ENCODE measurements around the gene CTNNA1.

The CTNNA1 gene

DNA sequence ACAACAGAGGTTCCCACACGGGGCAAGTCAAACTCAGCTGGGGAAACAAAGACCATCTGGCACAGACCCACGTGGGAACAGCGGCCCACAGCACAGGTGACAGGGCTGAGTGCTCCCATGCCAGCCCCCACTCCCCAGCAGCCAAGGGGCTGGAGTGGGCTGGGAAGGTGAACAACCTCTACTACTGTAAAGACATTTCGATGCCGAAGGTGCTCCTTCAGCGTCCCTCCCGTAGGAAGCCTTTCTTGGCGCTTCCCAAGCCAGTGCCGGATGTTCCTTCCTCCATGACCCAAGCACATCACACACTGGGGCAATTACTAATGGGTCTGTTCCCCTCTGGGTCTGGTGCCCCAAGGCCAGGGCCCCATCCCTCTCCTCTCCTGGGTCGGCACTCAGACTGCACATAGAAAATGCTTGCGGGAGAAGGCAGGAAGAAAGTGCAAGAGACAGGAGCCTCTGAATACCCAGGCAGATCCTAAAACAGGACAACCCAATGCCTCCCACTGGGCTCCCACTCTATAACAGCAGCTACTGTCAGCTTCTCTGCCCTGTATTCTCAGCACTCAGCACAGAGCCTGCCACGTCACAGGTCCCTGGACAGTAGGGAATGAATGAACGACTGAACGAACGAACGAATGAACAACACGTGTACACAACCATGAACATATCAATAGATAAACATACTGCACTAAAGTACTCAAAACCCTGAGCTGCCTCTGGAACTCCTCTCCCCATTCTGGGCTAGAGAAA lies 198.9 kb downstream of the CTNNA1 start:
- no peak for DNase-seq

DNA sequence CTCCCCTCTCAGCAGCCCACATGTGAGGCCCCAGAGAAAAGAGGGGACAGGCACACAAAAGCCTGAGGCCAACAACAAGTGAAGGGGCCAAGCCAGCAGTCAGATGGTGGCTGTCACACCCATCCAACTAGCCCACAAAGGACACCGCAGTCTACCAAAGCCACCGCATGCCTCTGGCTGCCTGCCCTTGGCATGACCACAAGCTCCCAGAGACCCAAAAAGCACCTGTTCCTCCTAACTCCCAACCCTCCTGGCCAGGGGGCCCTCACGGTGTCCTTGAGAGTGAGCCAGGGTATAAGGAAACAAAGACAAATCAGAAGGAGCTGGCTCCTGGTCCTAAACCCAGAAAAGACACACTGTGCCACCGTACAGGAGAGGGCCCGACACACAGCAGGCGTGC lies 199.7 kb downstream of the CTNNA1 start:
- DNase-seq = no peak

- DNase-seq = peak; percentile 88 to 97
Measured at GRCh38 chr5:138953387-138954256, 200.4 kb downstream of the CTNNA1 start.

DNA sequence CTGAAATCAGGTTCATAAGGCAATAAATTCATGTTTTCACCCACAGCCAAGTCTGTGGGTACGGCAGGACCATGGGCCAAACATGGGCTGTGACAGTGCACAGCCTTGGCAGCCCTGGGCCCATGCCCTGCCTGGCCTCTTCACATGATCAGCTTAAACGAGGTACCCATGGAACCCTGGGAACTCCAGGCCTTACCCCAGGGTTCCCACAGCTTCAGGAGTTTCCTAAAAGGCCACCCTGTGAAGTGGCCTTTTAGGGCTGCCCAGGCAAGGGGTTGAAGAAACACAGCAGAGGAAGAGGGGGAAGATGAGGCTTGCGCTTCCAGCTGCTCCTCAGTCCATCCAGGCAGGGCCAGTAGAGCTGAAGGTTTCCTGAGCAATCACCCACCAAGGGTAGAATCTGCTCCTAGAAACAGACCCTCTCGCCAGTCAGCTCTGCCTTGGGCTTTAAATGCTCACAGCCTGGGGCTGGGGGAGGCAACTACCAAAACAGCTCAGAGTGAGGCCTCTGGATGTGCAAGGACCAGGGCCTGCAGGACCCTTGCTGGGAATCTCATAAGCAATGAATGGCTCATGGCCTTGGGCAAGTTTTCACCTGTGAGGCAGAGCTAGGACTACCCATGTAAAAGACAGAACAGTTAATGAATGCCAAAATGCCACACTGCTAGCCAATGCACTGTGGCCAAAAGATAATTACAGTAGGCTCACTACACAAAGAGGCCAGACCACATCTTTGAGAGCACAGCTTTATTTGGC lies 201.2 kb downstream of the CTNNA1 start:
- DNase-seq = no peak

GRCh38 chr5:138955013-138955660 lies 201.9 kb downstream of the CTNNA1 start:
- peak; percentile 92 to 96 for DNase-seq

DNA sequence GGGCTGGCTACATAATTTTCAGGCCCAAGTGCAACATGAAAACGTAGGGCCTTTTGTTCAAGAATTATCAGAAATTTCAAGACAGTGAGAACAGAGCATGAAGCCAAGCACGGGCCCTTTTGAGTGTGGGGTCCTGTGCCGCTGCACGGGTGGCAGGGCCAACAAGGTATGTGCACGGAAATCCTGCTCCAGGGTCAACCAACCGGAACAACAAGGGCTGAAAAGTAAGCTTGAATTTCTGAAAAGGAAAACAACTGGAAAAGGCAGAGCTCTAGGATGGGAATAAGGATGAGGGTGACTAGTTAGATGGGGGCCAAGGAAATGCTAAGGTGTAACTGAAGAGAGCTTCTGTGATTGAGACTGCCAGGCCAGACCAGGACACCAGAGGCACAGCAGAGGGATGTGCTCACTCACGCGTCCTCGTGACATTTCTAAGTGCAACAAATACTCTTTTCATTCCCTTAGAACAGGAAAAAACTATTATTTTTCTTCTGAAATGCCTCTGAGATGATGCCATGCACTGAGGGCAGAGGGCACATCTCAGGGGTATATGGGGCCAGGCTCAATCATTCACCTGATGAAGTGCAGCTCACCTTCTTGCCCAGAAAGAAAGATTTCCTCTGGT lies 202.6 kb downstream of the CTNNA1 start:
- DNase-seq = peak in 1 of 2 experiments; percentile 19

- DNase-seq = no peak
Measured at GRCh38 chr5:138956801-138957200, 203.6 kb downstream of the CTNNA1 start.

DNA sequence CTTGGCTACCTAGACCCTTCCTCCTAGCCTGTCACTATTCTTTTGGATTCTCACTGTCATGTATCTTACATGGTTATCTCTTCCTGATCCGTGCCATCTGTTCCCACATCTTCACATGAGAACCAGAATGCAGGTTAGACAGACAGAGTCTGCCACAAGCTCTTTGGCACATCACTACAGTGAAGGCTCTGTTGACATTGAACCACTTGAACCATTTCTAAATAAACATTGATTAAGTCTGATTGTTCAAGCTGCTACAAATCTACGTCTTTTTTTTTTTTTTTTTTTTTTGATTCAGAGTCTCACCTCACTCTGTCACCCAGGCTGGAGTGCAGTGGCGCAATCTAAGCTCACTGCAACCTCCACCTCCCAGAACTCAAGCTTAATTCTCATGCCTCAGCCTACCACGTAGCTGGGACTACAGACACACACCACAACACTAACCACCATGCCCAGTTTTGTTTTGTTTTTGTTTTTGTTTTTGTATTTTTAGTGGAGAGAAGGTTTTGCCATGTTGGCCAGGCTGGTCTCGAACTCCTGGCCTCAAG lies 207.0 kb downstream of the CTNNA1 start:
- DNase-seq = peak; percentile 74 to 81

- peak; percentile 37 to 76 for DNase-seq
Measured at GRCh38 chr5:138961221-138961620, 208.0 kb downstream of the CTNNA1 start.

DNA sequence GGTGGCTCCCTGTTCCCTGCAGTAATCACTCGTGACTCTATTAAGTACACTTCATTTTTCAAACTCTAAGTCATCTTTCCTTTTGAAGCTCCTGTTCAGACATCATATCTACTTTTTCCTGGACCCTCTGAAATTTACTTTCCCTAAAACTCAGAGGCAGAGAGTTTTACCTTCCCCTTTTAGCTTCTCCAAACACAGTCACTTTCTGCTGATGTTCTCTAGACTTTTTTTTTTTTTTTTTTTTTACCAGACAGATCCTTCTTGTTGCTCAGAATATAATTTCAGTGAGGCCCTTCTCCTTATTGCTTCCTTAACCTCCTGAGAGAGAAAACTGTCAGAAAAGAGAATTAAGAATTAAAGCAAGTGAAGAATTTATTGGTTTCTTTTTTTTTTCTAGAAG lies 208.5 kb downstream of the CTNNA1 start:
- no peak for DNase-seq

- DNase-seq = no peak
Measured at GRCh38 chr5:138962614-138963370, 209.6 kb downstream of the CTNNA1 start.

GRCh38 chr5:138963763-138964371 lies 210.6 kb downstream of the CTNNA1 start:
- DNase-seq = no peak

DNA sequence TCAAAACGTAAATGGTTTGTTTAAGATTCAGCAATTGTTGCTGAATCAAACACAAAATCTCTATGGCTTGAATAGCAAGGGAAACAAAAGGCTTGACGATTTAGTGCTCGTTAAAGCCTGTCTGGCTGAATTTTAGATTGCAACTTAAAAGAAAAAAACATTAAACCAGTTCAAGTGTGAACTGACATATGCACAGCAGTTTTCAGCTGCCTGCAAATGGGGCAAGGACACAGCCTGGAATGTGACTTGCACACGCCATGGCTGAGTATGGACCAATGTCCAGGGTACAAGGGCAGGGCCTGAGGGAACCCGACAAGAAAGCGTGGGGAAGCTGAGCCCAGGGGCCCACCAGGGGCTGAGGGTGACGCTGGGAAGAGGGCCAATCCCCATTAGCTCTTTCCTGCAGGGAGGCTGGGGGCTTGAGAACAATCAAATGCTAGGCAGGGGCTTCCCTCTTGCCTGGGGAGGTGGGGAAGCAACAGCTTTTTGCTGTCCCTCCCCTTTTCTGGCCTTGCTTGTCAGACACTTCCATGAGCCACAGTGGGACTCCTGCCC lies 211.5 kb downstream of the CTNNA1 start:
- peak in 1 of 2 experiments; percentile 11 for DNase-seq

GRCh38 chr5:138965626-138966025 lies 212.4 kb downstream of the CTNNA1 start:
- DNase-seq = no peak

GRCh38 chr5:138966236-138966985 lies 213.2 kb downstream of the CTNNA1 start:
- DNase-seq = no peak

DNA sequence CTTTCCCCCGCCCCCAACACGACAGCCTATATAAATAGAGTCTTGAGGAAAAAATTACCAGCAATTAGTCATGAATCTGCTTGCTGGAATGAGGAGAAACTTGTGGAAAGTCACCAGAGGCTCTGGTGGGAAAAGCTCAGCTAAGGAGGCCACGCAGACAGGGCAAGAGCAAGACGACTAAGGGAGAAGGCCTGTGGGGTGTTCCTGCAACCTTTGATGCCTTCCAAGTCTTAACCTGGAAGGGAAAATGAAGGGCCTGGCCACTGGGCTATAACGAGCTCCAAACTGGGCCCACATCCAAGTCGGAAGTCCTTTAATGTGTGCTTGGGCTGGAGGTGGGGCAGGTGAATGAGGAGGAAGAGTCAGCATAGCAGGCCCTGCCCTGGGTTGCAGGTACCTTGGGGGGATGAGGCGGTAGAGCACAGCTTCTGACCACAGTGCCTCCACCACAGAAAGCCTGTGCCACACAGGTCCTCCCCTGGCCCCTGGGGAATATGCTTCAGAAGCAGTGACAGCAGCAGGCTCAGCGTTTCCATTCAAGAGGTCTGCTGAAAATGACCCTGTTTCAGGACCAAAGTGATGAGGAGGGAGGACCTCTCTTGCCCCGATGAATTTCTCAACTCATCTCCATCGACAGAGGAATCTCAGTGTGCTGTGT lies 214.7 kb downstream of the CTNNA1 start:
- no peak for DNase-seq

- no peak for DNase-seq
Measured at GRCh38 chr5:138968601-138969000, 215.4 kb downstream of the CTNNA1 start.

GRCh38 chr5:138969323-138970002 lies 216.2 kb downstream of the CTNNA1 start:
- DNase-seq = peak; percentile 41 to 73

Data from NCI-H524 (cell line).